CD14-positive monocyte (primary cell): Measurements from ENCODE around the gene KDM2A. TPM values are rescaled to one million over a fixed set of nuclear protein-coding genes. Genes with fewer than 3 reads are reported as not detected.

Experiments used
- DNase-seq, 3 donors: peaks; one replicate each; pipeline ENCODE4 v3.0.0-alpha.2; 2011 to 2022
- H2AFZ ChIP-seq: 2 replicates; pipeline ENCODE4 v1.6.0; 2012; ENCODE audit warnings: mild to moderate bottlenecking, low read depth, low read length, inconsistent platforms; ENCODE audit not compliant: insufficient read depth, poor library complexity, severe bottlenecking
- H3K27ac ChIP-seq, 2 donors: 1 replicate in 1 of 2; 2 replicates in 1 of 2; pipeline ENCODE4 v1.5.1; 2012 to 2013; ENCODE audit warnings: low read length in 2 of 2, control low read depth in 1 of 2, inconsistent platforms in 1 of 2, low read depth in 1 of 2, mild to moderate bottlenecking in 1 of 2
- H3K27me3 ChIP-seq, 2 donors: one replicate each; pipeline versions ENCODE4 v1.6.0 to v1.6.1; 2011 to 2013; ENCODE audit warnings: low read length in 2 of 2; ENCODE audit not compliant: control insufficient read depth in 2 of 2, insufficient read depth in 2 of 2
- H3K36me3 ChIP-seq, 2 donors: replicated peaks in 1 of 2; 1 replicate in 1 of 2; 2 replicates in 1 of 2; pipeline versions ENCODE4 v1.5.1 to v1.6.1; 2012 to 2013; ENCODE audit warnings: low read length in 2 of 2, control low read depth in 1 of 2, inconsistent platforms in 1 of 2, mild to moderate bottlenecking in 1 of 2; ENCODE audit not compliant: insufficient read depth in 2 of 2, control insufficient read depth in 1 of 2
- H3K4me1 ChIP-seq, 2 donors: 1 replicate in 1 of 2; 2 replicates in 1 of 2; pipeline versions ENCODE4 v1.5.1 to v1.6.1; 2012 to 2013; ENCODE audit warnings: low read length in 2 of 2, control low read depth in 1 of 2, inconsistent platforms in 1 of 2, mild to moderate bottlenecking in 1 of 2, moderate library complexity in 1 of 2; ENCODE audit not compliant: insufficient read depth in 2 of 2, control insufficient read depth in 1 of 2
- H3K4me2 ChIP-seq: replicated peaks from 2 replicates; pipeline ENCODE3; 2012; ENCODE audit warnings: low read length, moderate library complexity, mild to moderate bottlenecking; ENCODE audit not compliant: poor library complexity, severe bottlenecking; ENCODE audit errors: extremely low read depth
- H3K4me3 ChIP-seq, 3 experiments: fragments of 200-600 bp in 1 of 3; sonication (generic) in 1 of 3; replicated peaks in 1 of 3; 1 replicate in 2 of 3; 2 replicates in 1 of 3; pipeline ENCODE4 v1.5.1; 2011 to 2013; ENCODE audit warnings: low read length in 3 of 3, mild to moderate bottlenecking in 3 of 3, control low read depth in 2 of 3, low read depth in 2 of 3, inconsistent platforms in 1 of 3, moderate library complexity in 1 of 3
- H3K79me2 ChIP-seq: 2 replicates; pipeline ENCODE4 v1.6.0; 2012; ENCODE audit warnings: mild to moderate bottlenecking, control low read depth, inconsistent platforms, low read length, moderate library complexity; ENCODE audit not compliant: insufficient read depth
- H3K9ac ChIP-seq: 2 replicates; pipeline ENCODE4 v1.6.0; 2017; ENCODE audit warnings: low read length, mild to moderate bottlenecking; ENCODE audit not compliant: insufficient read depth, poor library complexity, severe bottlenecking
- H3K9me3 ChIP-seq, 2 donors: replicated peaks in 1 of 2; 1 replicate in 1 of 2; 2 replicates in 1 of 2; pipeline versions ENCODE4 v1.5.1 to v1.6.1; 2012 to 2013; ENCODE audit warnings: low read length in 2 of 2, control low read depth in 1 of 2; ENCODE audit not compliant: control insufficient read depth in 1 of 2, insufficient read depth in 1 of 2
- H4K20me1 ChIP-seq: 2 replicates; pipeline ENCODE4 v1.6.0; 2012; ENCODE audit warnings: mild to moderate bottlenecking, low read length, control low read depth, moderate library complexity; ENCODE audit not compliant: insufficient read depth
- H3K27ac Mint-ChIP-seq, 7 donors: one replicate each; pipeline ENCODE4 v1.8.0; 2020; ENCODE audit warnings: mild to moderate bottlenecking in 7 of 7, mixed read lengths in 7 of 7, moderate library complexity in 6 of 7, inconsistent platforms in 2 of 7
- H3K27me3 Mint-ChIP-seq, 3 donors: one replicate each; pipeline ENCODE4 v1.8.0; 2021 to 2022; ENCODE audit warnings: low read depth in 3 of 3, mild to moderate bottlenecking in 3 of 3, mixed read lengths in 3 of 3, moderate library complexity in 3 of 3, inconsistent platforms in 1 of 3
- H3K36me3 Mint-ChIP-seq, 2 donors: one replicate each; pipeline ENCODE4 v1.8.0; 2020; ENCODE audit warnings: mixed read lengths in 2 of 2, inconsistent platforms in 1 of 2, mild to moderate bottlenecking in 1 of 2
- H3K4me1 Mint-ChIP-seq: one replicate; pipeline ENCODE4 v1.8.0; 2020; ENCODE audit warnings: mild to moderate bottlenecking, mixed read lengths
- H3K4me3 Mint-ChIP-seq, 2 donors: one replicate each; pipeline ENCODE4 v1.8.0; 2020; ENCODE audit warnings: mild to moderate bottlenecking in 2 of 2, mixed read lengths in 2 of 2, moderate library complexity in 1 of 2
- H3K9me3 Mint-ChIP-seq, 7 donors: one replicate each; pipeline ENCODE4 v1.8.0; 2020 to 2022; ENCODE audit warnings: mixed read lengths in 7 of 7, mild to moderate bottlenecking in 6 of 7, moderate library complexity in 6 of 7, inconsistent platforms in 2 of 7
- WGBS: methylation state at CpG from one replicate; pipeline ENCODE4 v1.1.5; 2013; ENCODE audit warnings: missing lambda C conversion rate; ENCODE audit not compliant: insufficient coverage; 5-methylcytosine and 5-hydroxymethylcytosine counted together
- intact Hi-C, 2 donors: fragments of 100-400 bp; cut with micrococcal nuclease; formaldehyde crosslinking; loops; one replicate each; pipeline versions ENCODE4 v1.15.0 to v1.15.1; 2023
- polyA plus RNA-seq, 3 donors: library from polyadenylated mRNA; depleted of rRNA in 1 of 3; unstranded in 2 of 3; stranded (reverse) in 1 of 3; fragments of 300-500 nt in 2 of 3; fragments of >200 nt in 1 of 3; fragmentation: Illumina TruSeq in 2 of 3; gene quantifications; 1 replicate in 2 of 3; 2 replicates in 1 of 3; pipeline ENCODE4 v1.2.3, GENCODE V29; 2012 to 2021
- TF ChIP-seq, protein P1 (sequence below): fragments of 200-600 bp; IDR thresholded peaks from one replicate; pipeline ENCODE4 v1.8.0; 2022; ENCODE audit warnings: antibody characterized with exemption, mild to moderate bottlenecking

The KDM2A gene
- polyA plus RNA-seq, 3 donors = 2.6 to 98.9 (median 3.9) TPM

DNA sequence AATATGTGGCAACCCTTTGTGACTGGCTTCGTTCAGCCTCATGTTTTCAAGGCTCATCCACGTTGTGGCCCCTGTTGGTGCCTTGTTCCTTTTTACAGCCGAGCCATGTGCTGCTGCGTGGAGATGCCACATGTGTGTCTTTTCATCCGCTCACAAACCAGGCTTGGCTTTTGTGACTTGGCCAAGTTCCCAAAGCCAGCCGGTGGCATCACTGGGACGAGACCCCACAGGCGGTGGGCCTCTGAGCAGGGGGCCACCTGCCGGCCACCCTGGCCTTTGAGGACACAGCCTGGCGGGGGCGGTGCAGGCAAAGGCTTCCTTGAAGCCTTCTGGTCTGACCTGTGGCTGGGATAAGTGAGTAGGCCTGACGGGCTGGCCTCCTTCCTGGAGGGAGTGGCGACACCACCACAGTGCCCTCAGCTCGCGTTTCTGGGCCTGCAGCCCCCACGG lies 157.7 kb downstream of the KDM2A start:
- peaks cover 53% of the 10 kb centered on the region for H4K20me1 ChIP-seq
- Mint-ChIP-seq H3K9me3 (peaks cover 0 to 3% (median 2%) of the 10 kb centered on the region in 7 donors), H3K4me3 (peak overlapping the region; percentile 41 to 67), H3K27me3 (peaks cover 0 to 5% (median 4%) of the 10 kb centered on the region in 3 donors), H3K27ac (peak overlapping the region; percentile 93 to 98 (median 97)), H3K36me3 (peaks cover 59 to 94% of the 10 kb centered on the region in 2 donors), H3K4me1 (peaks cover 99% of the 10 kb centered on the region)
- H2AFZ ChIP-seq = no peak overlapping the region
- H3K27me3 ChIP-seq = no peaks in the 10 kb centered on the region
- H3K27ac ChIP-seq = peak overlapping the region; percentile 92 to 99
- peaks cover 67 to 70% of the 10 kb centered on the region in 2 donors for H3K36me3 ChIP-seq
- peaks cover 100% of the 10 kb centered on the region for H3K79me2 ChIP-seq
- WGBS = 2% methylated on average over 14 of the region's 16 CpGs
- H3K9me3 ChIP-seq = no peaks in the 10 kb centered on the region
- H3K9ac ChIP-seq = peak overlapping the region; percentile 56
- peak; percentile 63 to 78 (median 73) for DNase-seq
- intact Hi-C loops = loop anchor here in 1 of 2 donors (1.0 to 10.0 kb wide), 3 partner anchors 8 to 228 kb away; partner anchors contain the start of genes CDK2AP2 and PITPNM1
- TF ChIP-seq, protein P1, sequence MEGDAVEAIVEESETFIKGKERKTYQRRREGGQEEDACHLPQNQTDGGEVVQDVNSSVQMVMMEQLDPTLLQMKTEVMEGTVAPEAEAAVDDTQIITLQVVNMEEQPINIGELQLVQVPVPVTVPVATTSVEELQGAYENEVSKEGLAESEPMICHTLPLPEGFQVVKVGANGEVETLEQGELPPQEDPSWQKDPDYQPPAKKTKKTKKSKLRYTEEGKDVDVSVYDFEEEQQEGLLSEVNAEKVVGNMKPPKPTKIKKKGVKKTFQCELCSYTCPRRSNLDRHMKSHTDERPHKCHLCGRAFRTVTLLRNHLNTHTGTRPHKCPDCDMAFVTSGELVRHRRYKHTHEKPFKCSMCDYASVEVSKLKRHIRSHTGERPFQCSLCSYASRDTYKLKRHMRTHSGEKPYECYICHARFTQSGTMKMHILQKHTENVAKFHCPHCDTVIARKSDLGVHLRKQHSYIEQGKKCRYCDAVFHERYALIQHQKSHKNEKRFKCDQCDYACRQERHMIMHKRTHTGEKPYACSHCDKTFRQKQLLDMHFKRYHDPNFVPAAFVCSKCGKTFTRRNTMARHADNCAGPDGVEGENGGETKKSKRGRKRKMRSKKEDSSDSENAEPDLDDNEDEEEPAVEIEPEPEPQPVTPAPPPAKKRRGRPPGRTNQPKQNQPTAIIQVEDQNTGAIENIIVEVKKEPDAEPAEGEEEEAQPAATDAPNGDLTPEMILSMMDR = peak; percentile 57
- H3K4me2 ChIP-seq = peak overlapping the region; percentile 83
- peak overlapping the region in 1 of 3 experiments; percentile 97 for H3K4me3 ChIP-seq
- peaks cover 100% of the 10 kb centered on the region in 2 donors for H3K4me1 ChIP-seq

GRCh38 chr11:67277231-67277961 lies 158.3 kb downstream of the KDM2A start:
- Histone ChIP-seq H4K20me1 (peaks cover 47% of the 10 kb centered on the region), H3K79me2 (peaks cover 100% of the 10 kb centered on the region), H2AFZ (no peak overlapping the region), H3K27ac (peak overlapping the region; percentile 92 to 99), H3K4me2 (peak overlapping the region; percentile 83), H3K4me3 (peak overlapping the region; percentile 3 to 97 (median 23)), H3K9me3 (no peaks in the 10 kb centered on the region), H3K9ac (peak overlapping the region; percentile 62), H3K36me3 (peaks cover 67 to 70% of the 10 kb centered on the region in 2 donors), H3K4me1 (peaks cover 100% of the 10 kb centered on the region in 2 donors), H3K27me3 (no peaks in the 10 kb centered on the region)
- Mint-ChIP-seq H3K36me3 (peaks cover 58 to 94% of the 10 kb centered on the region in 2 donors), H3K4me1 (peaks cover 98% of the 10 kb centered on the region), H3K27me3 (peaks cover 0 to 6% (median 4%) of the 10 kb centered on the region in 3 donors), H3K9me3 (peaks cover 0 to 3% (median 2%) of the 10 kb centered on the region in 7 donors), H3K4me3 (peak overlapping the region; percentile 73 to 84), H3K27ac (peak overlapping the region; percentile 93 to 98 (median 97))
- peak; percentile 96 to 98 (median 96) for DNase-seq
- 0% methylated on average over 19 of the region's 24 CpGs for WGBS
- intact Hi-C loops = loop anchor here in 1 of 2 donors (1.0 to 10.0 kb wide), 3 partner anchors 8 to 227 kb away; partner anchors contain the start of genes CDK2AP2 and PITPNM1
- TF ChIP-seq, protein P1 = no peak
